Ovary (tissue), 3 donors: Measurements from ENCODE around the gene PADI2.

Source experiments
- CTCF ChIP-seq, 3 donors: fragments of 450-650 bp in 2 of 3; fragments of 200-600 bp in 1 of 3; IDR thresholded peaks; one replicate each; pipeline versions ENCODE4 v1.5.1 to v1.8.0; 2016 to 2022; ENCODE audit warnings: antibody characterized with exemption in 3 of 3, mild to moderate bottlenecking in 1 of 3
- EP300 ChIP-seq: sonication (generic); formaldehyde crosslinking; IDR thresholded peaks from one replicate; pipeline ENCODE4 v1.6.1; 2017; ENCODE audit warnings: antibody characterized with exemption
- POLR2A ChIP-seq: fragments of 450-650 bp; IDR thresholded peaks from one replicate; pipeline ENCODE4 v1.6.1; 2017; ENCODE audit warnings: antibody characterized with exemption, mild to moderate bottlenecking, moderate library complexity
- donor health status: DM: no; HTN: no; CAD: no.

- TF ChIP-seq CTCF (IDR thresholded peaks at IDR 0.05): no peak
- no peak for TF ChIP-seq POLR2A
- TF ChIP-seq EP300: no peak
These were observed 14.5 kb downstream of the PADI2 start for GRCh38 chr1:17104782-17105181.
